Fibroblast of the aortic adventitia (primary cell): ENCODE measurements around the gene DPF3. TPM values are rescaled to one million over a fixed set of nuclear protein-coding genes. Genes with fewer than 3 reads are reported as not detected.

ENCODE experiments used
- DNase-seq: peaks from one replicate; pipeline ENCODE4 v3.0.0-alpha.2; 2010; ENCODE audit warnings: low read depth
- H3K4me3 ChIP-seq: 2 replicates; pipeline ENCODE4 v1.5.1; 2011; ENCODE audit warnings: low read depth, mild to moderate bottlenecking, control low read depth, low read length, moderate library complexity
- total RNA-seq: library from RNA; depleted of rRNA; stranded (reverse); fragments of >200 nt; gene quantifications from 2 replicates; pipeline ENCODE4 v1.2.3, GENCODE V29; 2012; ENCODE audit warnings: low replicate concordance
- TF ChIP-seq, protein P1 (sequence below): IDR thresholded peaks from 2 replicates; pipeline ENCODE4 v1.5.1; 2011; ENCODE audit warnings: mild to moderate bottlenecking, low read length, control low read depth, inconsistent platforms; ENCODE audit not compliant: insufficient read depth

Gene DPF3
- total RNA-seq, 1 donor = 16.3 TPM

DNA sequence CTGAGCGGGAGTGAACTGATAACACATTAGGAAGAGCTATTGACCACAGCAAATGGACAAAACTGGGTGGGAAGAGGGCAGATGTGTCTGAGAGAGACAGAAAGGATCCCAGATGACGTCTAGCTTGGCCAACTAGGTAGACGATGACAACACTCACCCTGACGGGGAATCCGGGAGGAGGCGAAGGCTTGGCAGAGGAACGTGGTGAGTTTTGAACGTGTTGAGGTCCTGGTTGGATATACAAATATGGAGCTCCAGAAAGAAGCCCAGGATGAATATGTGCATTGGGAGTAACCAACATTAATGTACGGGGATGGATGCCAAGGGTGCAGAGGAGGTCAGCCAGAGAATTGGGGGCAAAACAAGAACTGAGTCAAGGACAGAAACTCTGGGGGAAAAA is 60.7 kb downstream of the DPF3 start:
- TF ChIP-seq, protein P1, sequence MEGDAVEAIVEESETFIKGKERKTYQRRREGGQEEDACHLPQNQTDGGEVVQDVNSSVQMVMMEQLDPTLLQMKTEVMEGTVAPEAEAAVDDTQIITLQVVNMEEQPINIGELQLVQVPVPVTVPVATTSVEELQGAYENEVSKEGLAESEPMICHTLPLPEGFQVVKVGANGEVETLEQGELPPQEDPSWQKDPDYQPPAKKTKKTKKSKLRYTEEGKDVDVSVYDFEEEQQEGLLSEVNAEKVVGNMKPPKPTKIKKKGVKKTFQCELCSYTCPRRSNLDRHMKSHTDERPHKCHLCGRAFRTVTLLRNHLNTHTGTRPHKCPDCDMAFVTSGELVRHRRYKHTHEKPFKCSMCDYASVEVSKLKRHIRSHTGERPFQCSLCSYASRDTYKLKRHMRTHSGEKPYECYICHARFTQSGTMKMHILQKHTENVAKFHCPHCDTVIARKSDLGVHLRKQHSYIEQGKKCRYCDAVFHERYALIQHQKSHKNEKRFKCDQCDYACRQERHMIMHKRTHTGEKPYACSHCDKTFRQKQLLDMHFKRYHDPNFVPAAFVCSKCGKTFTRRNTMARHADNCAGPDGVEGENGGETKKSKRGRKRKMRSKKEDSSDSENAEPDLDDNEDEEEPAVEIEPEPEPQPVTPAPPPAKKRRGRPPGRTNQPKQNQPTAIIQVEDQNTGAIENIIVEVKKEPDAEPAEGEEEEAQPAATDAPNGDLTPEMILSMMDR = no peak
- no peak overlapping the region for H3K4me3 ChIP-seq
- no peak for DNase-seq

DNA sequence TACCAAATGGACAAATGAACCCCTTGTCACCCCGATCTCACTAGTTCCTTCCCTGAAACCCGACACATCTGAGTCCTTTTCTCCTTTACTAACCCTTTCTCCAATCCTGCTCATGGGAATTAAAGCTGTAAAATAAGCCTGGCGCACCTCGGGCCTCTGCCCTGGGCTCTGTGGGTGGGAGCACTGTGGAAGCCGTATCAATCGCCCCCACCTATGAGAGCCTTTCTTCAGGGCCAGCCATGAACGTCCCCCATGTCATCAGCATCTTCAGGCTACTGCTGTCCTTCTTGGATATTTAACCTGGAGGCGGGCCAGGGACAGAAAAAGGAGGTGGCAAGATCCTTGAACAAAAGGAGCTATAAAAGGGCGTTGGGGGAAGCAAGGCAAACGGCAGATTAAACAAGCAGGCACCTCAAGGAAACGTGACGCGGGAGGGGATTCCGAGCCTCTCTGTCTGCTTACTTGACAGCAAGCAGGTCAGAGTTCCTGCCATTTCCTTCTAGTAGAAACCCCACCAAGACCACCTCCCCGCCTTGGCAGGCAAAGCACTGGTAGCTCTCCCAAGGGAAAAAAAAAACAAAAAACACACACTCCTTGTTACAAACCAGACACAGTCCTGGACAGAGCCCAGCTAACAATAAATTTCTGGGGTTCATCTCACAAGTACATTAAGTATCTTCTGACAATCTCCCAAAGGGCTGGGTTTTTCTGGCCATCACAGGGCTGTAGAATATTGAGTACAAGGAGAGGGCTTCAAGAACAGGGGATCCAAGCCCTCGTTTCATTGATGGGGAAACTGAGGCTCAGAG is 62.9 kb downstream of the DPF3 start:
- no peak overlapping the region for H3K4me3 ChIP-seq
- peak; percentile 27 for DNase-seq
- TF ChIP-seq, protein P1 = no peak

- H3K4me3 ChIP-seq = no peak overlapping the region
- DNase-seq = peak; percentile 11
- TF ChIP-seq, protein P1 = no peak
Measured at GRCh38 chr14:72830356-72830755, 63.5 kb downstream of the DPF3 start.

DNA sequence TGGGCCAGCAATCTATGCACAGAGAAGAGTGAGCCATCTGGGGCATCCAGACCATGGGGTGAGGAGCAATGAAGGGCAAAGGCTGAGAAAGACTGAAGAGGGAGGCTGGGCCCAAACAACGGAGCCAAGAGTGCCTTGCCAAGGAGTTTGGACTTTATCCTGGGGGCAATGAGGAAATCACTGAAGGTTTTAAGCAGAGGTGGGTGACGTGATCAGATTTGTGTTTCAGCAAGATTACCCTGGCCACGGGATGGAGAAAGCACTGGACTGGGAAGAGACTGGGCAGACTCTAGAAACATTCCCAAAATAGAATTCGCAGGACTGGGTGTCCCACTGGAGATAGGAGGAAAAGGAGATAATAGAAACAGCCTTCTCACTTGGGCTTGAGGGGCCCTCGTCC is 65.3 kb downstream of the DPF3 start:
- H3K4me3 ChIP-seq = no peak overlapping the region
- TF ChIP-seq, protein P1 = no peak
- DNase-seq = peak; percentile 46

DNA sequence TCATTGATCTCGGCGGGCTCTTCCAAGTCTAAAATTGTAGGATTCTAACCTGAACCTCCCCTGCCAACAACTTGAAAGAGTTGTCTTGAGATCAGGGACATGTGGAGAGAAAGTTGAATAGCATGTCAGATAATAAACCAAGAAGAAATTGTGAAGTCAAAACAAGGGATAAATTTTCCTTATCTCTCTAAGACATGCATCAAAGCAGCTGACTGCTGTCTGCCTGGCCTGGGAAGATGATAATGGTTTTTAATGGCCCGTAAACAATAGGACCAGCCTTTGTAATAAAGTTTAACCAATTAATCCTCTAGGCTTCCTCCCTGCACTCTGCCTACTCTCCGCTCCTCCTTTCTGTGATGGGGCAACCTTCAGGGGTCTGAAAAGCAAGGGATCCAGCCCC is 67.9 kb downstream of the DPF3 start:
- TF ChIP-seq, protein P1 = no peak
- H3K4me3 ChIP-seq = no peak overlapping the region
- no peak for DNase-seq

DNA sequence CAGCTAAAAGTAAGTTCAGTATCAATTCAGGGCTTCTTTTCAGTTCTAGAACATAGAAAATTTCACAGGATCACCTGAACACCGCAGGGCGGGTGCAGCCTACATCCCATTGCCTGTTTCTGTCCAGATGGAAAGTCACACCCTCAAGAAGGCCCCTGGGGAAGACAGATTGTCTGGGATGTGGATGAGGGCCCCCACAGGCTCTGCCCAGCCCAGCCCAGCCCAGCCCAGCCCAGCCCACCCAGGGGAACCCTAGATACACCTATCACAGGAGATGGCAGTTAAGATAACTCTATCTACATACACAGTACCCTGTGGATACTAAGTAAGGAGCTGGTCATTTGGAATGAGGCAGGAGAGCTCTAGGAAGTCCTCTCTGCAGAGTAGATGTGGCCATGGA is 68.4 kb downstream of the DPF3 start:
- TF ChIP-seq, protein P1 = no peak
- H3K4me3 ChIP-seq = no peak overlapping the region

DNA sequence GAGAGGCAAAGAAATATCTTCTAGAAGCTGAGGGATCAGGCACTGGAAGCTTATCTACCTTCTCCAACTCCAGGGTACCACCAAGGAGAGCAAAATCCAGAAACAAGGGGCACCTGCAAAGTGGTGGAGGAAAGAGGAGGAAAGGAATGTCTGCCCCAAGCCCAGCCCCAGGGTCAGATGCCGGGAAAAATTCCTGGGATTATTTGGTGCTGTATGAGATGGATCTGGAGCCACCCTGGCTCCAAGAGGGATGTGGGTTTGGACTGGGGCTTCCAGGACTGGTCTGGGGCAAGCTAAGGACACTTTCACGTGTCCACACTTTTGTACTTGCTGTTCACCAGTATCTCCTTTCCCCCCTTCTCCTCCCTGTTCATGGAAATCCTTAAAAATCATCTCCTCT is 69.8 kb downstream of the DPF3 start:
- H3K4me3 ChIP-seq = no peak overlapping the region
- TF ChIP-seq, protein P1 = no peak
- DNase-seq = no peak

More for the DNA sequence above, 68.4 kb downstream of the DPF3 start:
- DNase-seq = no peak
